Skeletal muscle tissue (tissue), 4 donors: ENCODE measurements around the gene ALG11. TPM values are rescaled to one million over a fixed set of nuclear protein-coding genes. Genes with fewer than 3 reads are reported as not detected.
"Not testable (repeated sequence)": the region's sequence is repeated elsewhere in the genome, so short reads cannot be mapped to it uniquely, and the experiment has no call there.

Source experiments
- H3K27ac ChIP-seq: one replicate; pipeline ENCODE4 v1.7.0; 2013; ENCODE audit warnings: mild to moderate bottlenecking, low read depth, low read length, inconsistent platforms
- H3K27me3 ChIP-seq, 3 donors: one replicate each; pipeline ENCODE4 v1.7.0; 2013; ENCODE audit warnings: low read length in 3 of 3; ENCODE audit not compliant: control insufficient read depth in 3 of 3, insufficient read depth in 3 of 3
- H3K36me3 ChIP-seq, 3 donors: one replicate each; pipeline ENCODE4 v1.7.0; 2013; ENCODE audit warnings: low read length in 3 of 3; ENCODE audit not compliant: control insufficient read depth in 3 of 3, insufficient read depth in 3 of 3
- H3K4me1 ChIP-seq, 3 donors: one replicate each; pipeline ENCODE4 v1.7.0; 2013; ENCODE audit warnings: low read length in 3 of 3, mild to moderate bottlenecking in 3 of 3; ENCODE audit not compliant: control insufficient read depth in 3 of 3, insufficient read depth in 3 of 3
- H3K4me3 ChIP-seq, 3 donors: one replicate each; pipeline ENCODE4 v1.7.0; 2013; ENCODE audit warnings: low read length in 3 of 3
- H3K9ac ChIP-seq, 3 donors: one replicate each; pipeline ENCODE4 v1.7.0; 2013; ENCODE audit warnings: low read length in 3 of 3, mild to moderate bottlenecking in 3 of 3, moderate library complexity in 2 of 3, low read depth in 1 of 3
- H3K9me3 ChIP-seq, 3 donors: one replicate each; pipeline ENCODE4 v1.7.0; 2013; ENCODE audit warnings: low read length in 3 of 3; ENCODE audit not compliant: control insufficient read depth in 3 of 3
- total RNA-seq: library from RNA; depleted of rRNA; stranded (reverse); fragments of >200 nt; gene quantifications from one replicate; pipeline ENCODE4 v1.2.3, GENCODE V29; 2014
- donor health status: Osteomylitis.

ALG11 gene
- total RNA-seq, 1 donor from 2014 or later, result 25.1 TPM

GRCh38 chr13:52048516-52048915 is 36.3 kb downstream of the ALG11 start:
- H3K27ac ChIP-seq, result no peak overlapping the region
- H3K27me3 ChIP-seq, result no peaks in the 10 kb centered on the region
- H3K4me1 ChIP-seq, result no peaks in the 10 kb centered on the region
- H3K9ac ChIP-seq, result no peak overlapping the region
- H3K4me3 ChIP-seq, result no peak overlapping the region
- H3K9me3 ChIP-seq, result no peaks in the 10 kb centered on the region
- no peaks in the 10 kb centered on the region for H3K36me3 ChIP-seq

- Histone ChIP-seq H3K9ac (no peak overlapping the region), H3K27me3 (no peaks in the 10 kb centered on the region), H3K27ac (no peak overlapping the region), H3K36me3 (no peaks in the 10 kb centered on the region), H3K4me3 (no peak overlapping the region), H3K4me1 (no peaks in the 10 kb centered on the region), H3K9me3 (no peaks in the 10 kb centered on the region)
These were observed 39.2 kb downstream of the ALG11 start for GRCh38 chr13:52051400-52051799.

- Histone ChIP-seq H3K9ac (no peak overlapping the region), H3K4me1 (no peaks in the 10 kb centered on the region), H3K9me3 (no peaks in the 10 kb centered on the region), H3K4me3 (no peak overlapping the region), H3K27ac (no peak overlapping the region), H3K27me3 (no peaks in the 10 kb centered on the region), H3K36me3 (no peaks in the 10 kb centered on the region)
These were observed 41.3 kb downstream of the ALG11 start for GRCh38 chr13:52053460-52053859.

DNA sequence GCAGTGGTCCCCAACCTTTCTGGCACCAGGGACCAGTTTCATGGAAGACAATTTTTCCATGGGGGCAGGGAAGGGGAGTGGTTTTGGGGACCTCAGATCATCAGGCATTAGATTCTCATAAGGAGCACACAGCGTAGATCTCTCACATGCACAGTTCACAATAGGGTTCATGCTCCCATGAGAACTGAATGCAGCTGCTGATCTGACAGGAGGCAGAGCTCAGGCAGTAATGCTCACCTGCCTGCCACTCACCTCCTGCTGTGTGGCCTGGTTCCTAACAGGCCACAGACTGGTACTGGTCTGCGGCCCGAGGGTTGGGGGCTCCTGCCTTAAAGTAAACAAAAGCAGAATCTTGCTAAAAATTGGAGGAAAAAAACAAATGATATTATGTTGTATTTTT is 48.9 kb downstream of the ALG11 start:
- H3K27ac ChIP-seq, H3K36me3 ChIP-seq: not testable (repeated sequence)

GRCh38 chr13:52061587-52061986 is 49.4 kb downstream of the ALG11 start:
- no peaks in the 10 kb centered on the region for H3K27me3 ChIP-seq
- no peak overlapping the region for H3K9ac ChIP-seq
- no peaks in the 10 kb centered on the region for H3K36me3 ChIP-seq
- no peaks in the 10 kb centered on the region for H3K4me1 ChIP-seq
- peaks cover 0 to 5% (median 3%) of the 10 kb centered on the region in 3 donors for H3K9me3 ChIP-seq
- no peak overlapping the region for H3K4me3 ChIP-seq
- H3K27ac ChIP-seq, result no peak overlapping the region

More for the DNA sequence above, 48.9 kb downstream of the ALG11 start:
- H3K27me3 ChIP-seq, H3K9ac ChIP-seq, H3K4me3 ChIP-seq, H3K9me3 ChIP-seq, H3K4me1 ChIP-seq: not testable (repeated sequence)

DNA sequence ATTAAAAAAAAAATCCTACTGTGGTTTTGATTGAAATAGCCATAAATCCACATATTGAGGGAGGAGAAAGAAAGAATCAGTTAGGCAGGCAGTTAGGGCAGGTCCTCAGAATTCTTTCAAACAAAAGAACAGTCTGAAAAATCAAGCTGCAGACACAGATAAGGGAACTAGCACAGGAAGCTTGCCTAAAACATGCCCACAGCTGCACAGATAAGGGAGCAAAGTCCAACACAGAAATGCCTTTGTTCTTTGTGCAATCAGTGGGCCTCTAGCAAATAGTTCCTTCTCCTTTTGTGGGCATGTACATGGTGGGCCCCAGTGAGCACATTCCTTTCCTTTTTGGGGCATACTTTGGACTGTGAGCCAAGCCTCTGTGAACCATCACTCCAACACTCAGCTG is 55.0 kb downstream of the ALG11 start:
- Histone ChIP-seq H3K27me3 (no peaks in the 10 kb centered on the region), H3K27ac (no peak overlapping the region), H3K4me1 (no peaks in the 10 kb centered on the region), H3K9ac (no peak overlapping the region), H3K9me3 (peaks cover 9 to 12% (median 11%) of the 10 kb centered on the region in 3 donors), H3K4me3 (no peak overlapping the region), H3K36me3 (no peaks in the 10 kb centered on the region)

GRCh38 chr13:52070929-52071523 is 58.8 kb downstream of the ALG11 start:
- Histone ChIP-seq H3K27ac (no peak overlapping the region), H3K36me3 (no peaks in the 10 kb centered on the region), H3K9ac (no peak overlapping the region), H3K4me1 (no peaks in the 10 kb centered on the region), H3K27me3 (no peaks in the 10 kb centered on the region), H3K4me3 (no peak overlapping the region), H3K9me3 (peaks cover 4 to 12% (median 8%) of the 10 kb centered on the region in 3 donors)

Other genes starting within 250 kb of the ALG11 start
- gene DHRS12, start 208.2 kb upstream of the ALG11 start, total RNA-seq, result 5.2 TPM
- gene TMEM272, start 167.2 kb upstream of the ALG11 start, total RNA-seq, result not detected
- not detected for gene CCDC70, start 150.4 kb upstream of the ALG11 start, total RNA-seq
- 6.3 TPM for gene ATP7B, start 948 bp upstream of the ALG11 start, total RNA-seq
- 12.5 TPM for gene UTP14C, start 12.3 kb downstream of the ALG11 start, total RNA-seq
- 1.0 TPM for gene NEK5, start 116.7 kb downstream of the ALG11 start, total RNA-seq
- gene NEK3, start 147.2 kb downstream of the ALG11 start, total RNA-seq, result 4.7 TPM